Uterus (tissue), 2 donors: ENCODE data around the gene LZIC.

Source experiments
- CTCF ChIP-seq, 4 experiments: fragments of 200-600 bp in 2 of 4; fragments of 450-650 bp in 2 of 4; sonication (generic) in 2 of 4; IDR thresholded peaks; one replicate each; pipeline ENCODE4 v1.5.1; 2016 to 2019; ENCODE audit warnings: antibody characterized with exemption in 4 of 4, mild to moderate bottlenecking in 2 of 4, moderate library complexity in 1 of 4
- POLR2A ChIP-seq, 2 donors: fragments of 450-650 bp; IDR thresholded peaks; one replicate each; pipeline ENCODE4 v1.6.1; 2016; ENCODE audit warnings: antibody characterized with exemption in 2 of 2, mild to moderate bottlenecking in 1 of 2, moderate library complexity in 1 of 2

GRCh38 chr1:9881838-9882249 lies 61.3 kb downstream of the LZIC start:
- no peak for TF ChIP-seq CTCF (IDR thresholded peaks at IDR 0.05)
- TF ChIP-seq POLR2A (IDR thresholded peaks at IDR 0.05), result no peak
